Glomerular visceral epithelial cell (primary cell): Measurements from ENCODE around the gene SLC12A3.
A peak's percentile ranks its signal among the peaks of the same experiment; 100 is the strongest.
"Not testable (repeated sequence)": the region's sequence is repeated elsewhere in the genome, so short reads cannot be mapped to it uniquely, and the experiment has no call there.

Experiments
- DNase-seq: peaks from one replicate; pipeline ENCODE4 v3.0.0-alpha.2; 2016; ENCODE audit errors: extremely low spot score

Gene SLC12A3

GRCh38 chr16:56868766-56869165 is 3.8 kb downstream of the SLC12A3 start:
- DNase-seq = peak; percentile 55

GRCh38 chr16:56869513-56870275 is 4.7 kb downstream of the SLC12A3 start:
- DNase-seq = peak; percentile 52

GRCh38 chr16:56870276-56870888 is 5.4 kb downstream of the SLC12A3 start:
- no peak for DNase-seq

DNA sequence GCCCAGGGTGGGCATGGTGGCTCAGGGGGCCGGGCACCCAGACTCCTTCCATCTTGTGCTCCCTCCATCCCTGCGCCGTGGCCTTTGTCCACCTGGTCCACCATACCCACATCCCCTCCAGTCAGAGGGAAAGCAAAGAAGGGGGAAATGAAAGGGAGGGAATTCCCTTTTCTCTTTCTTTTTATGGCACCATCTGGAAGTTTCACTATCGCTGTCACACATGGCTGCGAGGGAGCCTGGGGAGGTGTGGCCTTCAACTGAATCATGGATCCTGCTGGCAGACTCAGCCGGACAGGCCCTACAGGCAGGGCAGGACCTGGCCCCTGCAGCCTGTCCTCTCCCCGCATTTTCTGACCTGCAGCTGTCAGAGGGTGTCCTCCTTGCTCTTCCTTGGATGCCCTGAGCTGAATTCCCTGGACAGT is 6.2 kb downstream of the SLC12A3 start:
- DNase-seq = peak; percentile 79

DNA sequence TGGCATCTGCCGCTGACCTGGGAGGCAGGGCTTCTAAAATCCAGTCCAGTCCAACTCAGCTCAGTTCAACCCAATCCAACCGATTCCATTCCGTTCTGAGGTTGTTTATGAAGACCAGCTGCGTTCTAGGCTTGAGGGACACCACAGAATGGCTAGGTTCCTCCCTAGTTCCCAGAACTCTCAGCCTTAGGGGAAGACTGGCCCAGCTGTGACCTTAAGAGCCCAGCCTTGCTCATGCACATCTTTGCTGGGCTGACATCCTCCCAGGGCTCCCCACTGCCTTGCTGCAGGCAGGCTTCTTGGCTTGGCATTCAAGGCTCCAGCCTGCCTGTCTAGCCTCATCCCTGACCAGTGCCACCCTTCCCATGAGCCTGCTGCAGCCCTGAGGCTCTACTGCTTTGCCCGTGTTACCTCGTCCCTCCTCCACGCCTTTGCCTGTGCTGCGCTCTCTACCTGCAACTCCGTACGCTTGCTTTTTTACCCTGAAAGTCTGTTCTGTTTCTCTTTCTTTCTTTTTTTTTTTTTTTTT is 7.9 kb downstream of the SLC12A3 start:
- DNase-seq = no peak

- no peak for DNase-seq
These were observed 9.8 kb downstream of the SLC12A3 start for GRCh38 chr16:56874800-56875199.

GRCh38 chr16:56876048-56876447 is 11.0 kb downstream of the SLC12A3 start:
- DNase-seq = no peak

GRCh38 chr16:56877486-56878182 is 12.6 kb downstream of the SLC12A3 start:
- no peak for DNase-seq

- DNase-seq = no peak
These were observed 13.4 kb downstream of the SLC12A3 start for GRCh38 chr16:56878282-56878854.

- no peak for DNase-seq
These were observed 14.3 kb downstream of the SLC12A3 start for GRCh38 chr16:56879276-56879675.

- DNase-seq = no peak
These were observed 15.2 kb downstream of the SLC12A3 start for GRCh38 chr16:56880176-56880575.

DNA sequence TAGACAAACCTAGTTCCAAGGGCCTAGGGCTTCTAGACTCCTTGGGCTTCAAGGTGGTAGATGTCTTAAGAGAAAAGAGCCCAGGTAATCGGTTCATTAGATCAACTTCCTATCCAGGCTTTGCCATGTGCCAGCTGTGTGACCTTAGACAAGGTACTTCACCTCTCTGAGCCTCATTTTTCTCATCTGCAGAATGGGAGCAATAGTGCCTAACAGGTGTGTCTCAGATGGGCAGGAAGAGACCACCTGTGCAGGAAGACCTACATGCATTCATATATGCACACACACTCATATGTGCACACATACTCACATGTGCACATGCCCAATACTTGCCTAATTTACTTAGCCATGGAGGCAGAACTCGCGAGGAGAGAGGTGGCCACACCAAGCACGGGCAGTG is 15.7 kb downstream of the SLC12A3 start:
- DNase-seq = no peak

DNA sequence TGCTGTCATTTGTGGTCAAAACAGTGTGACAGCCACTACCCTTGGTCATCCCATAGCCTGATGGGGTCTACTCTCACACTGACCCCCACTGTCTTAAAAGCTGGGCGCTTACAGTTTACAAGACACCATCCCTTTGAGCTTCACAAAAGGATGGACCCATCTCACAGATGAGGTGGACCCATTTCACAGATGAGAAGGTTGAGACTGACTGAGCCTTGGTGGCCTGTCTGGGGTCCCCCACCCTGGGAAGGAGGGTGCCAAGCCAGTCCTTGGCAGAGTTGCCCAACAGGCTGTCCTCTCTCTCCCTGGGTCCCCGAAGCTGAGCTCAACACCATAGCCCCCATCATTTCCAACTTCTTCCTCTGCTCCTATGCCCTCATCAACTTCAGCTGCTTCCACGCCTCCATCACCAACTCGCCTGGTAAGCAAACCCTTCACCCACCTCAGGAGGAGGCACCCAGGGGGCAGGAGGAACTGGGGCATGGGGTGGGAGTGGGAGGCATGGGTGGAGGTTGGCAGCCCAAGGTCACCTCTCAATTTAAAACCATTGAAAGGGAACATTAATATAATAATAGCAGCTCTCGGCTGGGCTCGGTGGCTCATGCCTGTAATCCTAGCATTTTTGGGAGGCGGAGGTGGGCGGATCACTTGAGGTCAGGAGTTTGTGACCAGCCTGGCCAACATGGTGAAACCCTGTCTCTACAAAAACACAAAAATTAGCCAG is 17.2 kb downstream of the SLC12A3 start:
- no peak for DNase-seq

GRCh38 chr16:56883586-56883985 is 18.6 kb downstream of the SLC12A3 start:
- DNase-seq = no peak

GRCh38 chr16:56884026-56884582 is 19.1 kb downstream of the SLC12A3 start:
- DNase-seq = no peak

- DNase-seq = not testable (repeated sequence)
These were observed 19.9 kb downstream of the SLC12A3 start for GRCh38 chr16:56884929-56885328.

DNA sequence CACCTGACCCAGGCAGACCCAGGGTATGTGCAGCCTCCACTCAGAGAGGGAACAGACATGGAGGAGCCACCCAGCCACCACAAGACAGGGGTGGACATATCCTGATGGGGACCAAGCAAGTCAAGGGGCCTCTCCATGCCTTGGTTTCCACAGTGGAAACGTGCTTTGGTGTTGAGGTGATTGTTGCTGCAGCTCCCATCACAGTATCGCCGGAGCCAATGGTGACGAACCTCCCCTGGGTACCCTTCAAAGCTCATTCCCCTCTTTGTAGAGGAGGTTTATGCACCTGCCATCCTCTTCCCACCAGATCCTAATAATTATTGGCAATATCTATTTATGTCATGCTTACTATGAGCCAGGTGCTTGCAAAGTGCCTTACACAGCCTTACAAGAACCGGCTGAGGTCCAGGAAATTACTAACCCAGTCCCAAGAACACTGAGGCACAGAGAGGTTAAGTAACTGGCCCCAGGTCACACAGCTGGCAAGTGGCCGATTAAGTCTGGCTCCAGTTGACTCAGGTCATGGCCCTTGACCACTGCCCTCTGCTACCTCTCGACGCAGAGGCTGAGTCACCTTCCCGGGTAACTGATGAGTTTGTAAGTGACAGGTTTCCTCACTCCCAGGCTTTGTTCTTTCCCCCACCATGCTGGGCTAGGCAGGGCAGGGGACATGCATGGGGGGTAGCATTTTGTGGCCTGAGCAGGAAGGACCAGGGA is 20.6 kb downstream of the SLC12A3 start:
- no peak for DNase-seq

GRCh38 chr16:56886296-56886695 is 21.3 kb downstream of the SLC12A3 start:
- DNase-seq = no peak

- DNase-seq = no peak
These were observed 21.8 kb downstream of the SLC12A3 start for GRCh38 chr16:56886826-56887225.

GRCh38 chr16:56888806-56889205 is 23.8 kb downstream of the SLC12A3 start:
- DNase-seq = no peak

DNA sequence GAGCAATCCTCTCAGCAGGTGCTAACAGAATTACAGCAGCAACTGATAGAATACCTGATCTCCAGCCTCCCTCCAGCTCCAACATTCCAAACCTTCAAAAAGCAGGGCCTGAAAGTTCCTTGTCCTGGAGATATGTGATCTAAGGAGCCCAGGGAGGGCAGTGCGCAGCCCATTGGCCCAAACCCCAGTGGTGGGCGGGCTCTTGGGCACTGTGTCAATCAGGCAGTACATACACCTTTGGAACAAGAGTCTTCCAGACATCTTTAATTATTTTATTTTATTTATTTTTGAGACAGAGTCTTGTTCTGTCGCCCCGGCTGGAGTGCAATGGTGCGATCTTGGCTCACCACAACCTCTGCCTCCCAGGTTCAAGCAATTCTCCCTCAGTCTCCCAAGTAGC is 24.2 kb downstream of the SLC12A3 start:
- no peak for DNase-seq
